Measurements from ENCODE around the gene NIM1K. TPM values are rescaled to one million over a fixed set of nuclear protein-coding genes. Genes with fewer than 3 reads are reported as not detected.

The NIM1K gene
- total RNA-seq, 2 donors from 2014 or later: 0.43 to 0.48 TPM

DNA sequence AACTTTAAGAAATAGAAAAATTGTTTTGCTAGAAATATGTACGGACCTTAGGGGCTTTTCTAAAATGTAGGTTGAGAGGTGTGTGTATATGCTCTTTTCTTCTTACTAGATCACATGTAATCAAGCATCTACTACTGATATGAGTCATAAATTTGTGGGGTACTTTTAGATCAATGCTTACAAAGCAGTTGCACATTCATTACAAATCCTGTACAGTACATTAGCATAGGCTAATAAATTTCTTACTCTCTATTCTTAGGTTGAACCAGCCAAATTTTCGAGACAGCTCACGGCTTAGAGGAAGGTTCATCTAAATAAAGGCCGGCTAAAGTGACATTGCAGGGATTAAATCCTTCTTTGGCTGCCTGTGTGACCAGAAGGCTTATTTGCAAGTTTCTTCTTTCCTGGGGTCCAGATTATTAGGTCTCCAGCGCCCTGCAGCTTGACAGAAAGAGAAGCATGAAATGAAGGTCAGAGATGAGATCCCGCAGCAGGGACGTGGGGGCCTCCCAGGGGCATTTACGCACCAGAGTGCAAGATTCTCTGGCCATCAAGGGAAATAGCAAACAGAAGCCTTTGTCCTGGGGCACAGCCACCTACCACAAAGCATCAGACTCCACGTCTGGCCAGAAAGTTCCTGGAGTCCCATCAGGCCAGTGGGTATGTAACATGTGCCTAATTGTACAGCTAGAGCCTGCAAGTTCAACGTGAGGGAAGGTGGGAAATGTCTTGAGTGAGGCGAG is 53.0 kb downstream of the NIM1K start:
- Histone ChIP-seq H3K36me3 (no peaks in the 10 kb centered on the region), H3K9me3 (no peaks in the 10 kb centered on the region), H3K4me1 (no peaks in the 10 kb centered on the region), H3K4me3 (no peak overlapping the region), H3K27me3 (no peaks in the 10 kb centered on the region), H3K27ac (no peak overlapping the region)
- no peak for TF ChIP-seq CTCF (IDR thresholded peaks at IDR 0.05)
- DNase-seq (ENCODE audit: low spot score): no peak

DNA sequence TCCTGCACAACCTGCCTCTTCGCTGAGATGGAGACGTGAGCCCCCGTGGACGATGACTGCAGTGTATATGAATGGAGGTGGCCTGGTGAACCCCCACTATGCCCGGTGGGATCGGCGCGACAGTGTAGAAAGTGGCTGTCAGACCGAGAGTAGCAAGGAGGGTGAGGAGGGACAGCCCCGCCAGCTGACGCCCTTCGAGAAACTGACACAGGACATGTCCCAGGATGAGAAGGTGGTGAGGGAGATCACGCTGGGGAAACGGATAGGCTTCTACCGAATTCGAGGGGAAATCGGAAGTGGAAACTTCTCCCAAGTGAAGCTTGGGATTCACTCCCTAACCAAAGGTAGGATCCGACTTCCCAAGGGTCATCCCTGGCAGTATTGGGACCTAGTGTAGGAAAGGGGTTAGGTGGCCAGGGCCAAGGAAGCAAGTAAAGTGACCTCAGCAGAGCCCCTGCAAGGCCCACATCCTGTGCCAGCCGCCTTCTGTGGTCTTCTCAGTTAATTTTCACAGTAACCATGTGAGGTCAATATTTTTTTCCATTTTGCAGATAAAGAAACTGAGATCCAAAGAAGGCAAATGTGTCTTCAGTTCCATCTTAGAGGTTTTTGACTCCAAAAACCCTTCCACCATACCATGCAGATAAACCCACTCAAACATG is 53.8 kb downstream of the NIM1K start:
- H3K36me3 ChIP-seq: no peaks in the 10 kb centered on the region
- no peak for TF ChIP-seq CTCF (IDR thresholded peaks at IDR 0.05)
- H3K4me3 ChIP-seq: no peak overlapping the region
- H3K4me1 ChIP-seq: no peaks in the 10 kb centered on the region
- H3K27ac ChIP-seq: no peak overlapping the region
- no peak for DNase-seq (ENCODE audit: low spot score)
- no peaks in the 10 kb centered on the region for H3K9me3 ChIP-seq
- H3K27me3 ChIP-seq: no peaks in the 10 kb centered on the region

- no peaks in the 10 kb centered on the region for H3K4me1 ChIP-seq
- no peaks in the 10 kb centered on the region for H3K27me3 ChIP-seq
- no peak overlapping the region for H3K4me3 ChIP-seq
- H3K36me3 ChIP-seq: no peaks in the 10 kb centered on the region
- TF ChIP-seq CTCF (IDR thresholded peaks at IDR 0.05): no peak
- no peak overlapping the region for H3K27ac ChIP-seq
- no peak for DNase-seq (ENCODE audit: low spot score)
- H3K9me3 ChIP-seq: no peaks in the 10 kb centered on the region
Observed at GRCh38 chr5:43251754-43252153, 59.7 kb downstream of the NIM1K start.

GRCh38 chr5:43255704-43256103 is 63.7 kb downstream of the NIM1K start:
- no peaks in the 10 kb centered on the region for H3K9me3 ChIP-seq
- H3K27me3 ChIP-seq: no peaks in the 10 kb centered on the region
- H3K27ac ChIP-seq: no peak overlapping the region
- H3K4me3 ChIP-seq: no peak overlapping the region
- no peak for DNase-seq (ENCODE audit: low spot score)
- no peak for TF ChIP-seq CTCF (IDR thresholded peaks at IDR 0.05)
- H3K4me1 ChIP-seq: no peaks in the 10 kb centered on the region
- no peaks in the 10 kb centered on the region for H3K36me3 ChIP-seq

DNA sequence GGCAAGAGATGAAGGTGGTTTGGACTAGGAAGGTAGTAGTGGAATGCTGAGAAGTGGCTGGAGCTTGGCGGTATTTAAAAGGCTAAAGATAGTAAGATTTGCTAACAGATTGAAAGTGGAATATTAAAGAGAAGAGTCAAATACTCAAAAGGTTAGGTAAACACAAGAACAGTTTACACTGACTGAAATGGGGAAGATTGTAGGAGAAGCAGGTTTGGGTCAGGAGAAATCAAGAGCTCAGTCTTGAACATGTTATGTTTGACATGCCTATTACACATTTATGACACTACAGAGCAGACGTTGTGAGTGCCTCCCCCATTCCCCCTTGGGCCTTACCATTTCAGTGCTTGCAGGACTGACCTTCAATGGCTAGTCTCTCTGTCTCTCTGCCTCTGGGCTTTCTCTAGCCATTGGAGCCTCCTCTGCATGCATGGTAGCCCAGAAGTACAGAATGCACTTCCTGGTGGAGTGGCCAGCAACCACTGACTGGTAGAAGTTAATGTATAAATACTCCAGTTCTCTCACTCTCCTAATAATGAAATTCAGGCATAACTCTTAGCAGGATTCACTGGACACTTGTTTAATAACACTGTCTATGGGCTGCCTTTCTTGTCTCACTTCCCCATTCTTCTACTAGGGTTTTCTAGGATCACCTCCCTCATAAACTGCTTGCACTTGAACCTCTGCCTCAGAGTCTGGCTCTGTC is 64.4 kb downstream of the NIM1K start:
- Histone ChIP-seq H3K27me3 (no peaks in the 10 kb centered on the region), H3K36me3 (no peaks in the 10 kb centered on the region), H3K4me1 (no peaks in the 10 kb centered on the region), H3K9me3 (no peaks in the 10 kb centered on the region), H3K27ac (no peak overlapping the region), H3K4me3 (no peak overlapping the region)
- TF ChIP-seq CTCF (IDR thresholded peaks at IDR 0.05): no peak
- no peak for DNase-seq (ENCODE audit: low spot score)

Data from right atrium auricular region (tissue), 2 donors.